ENCODE data around the gene OR3A2.
"Not testable (repeated sequence)": the region's sequence is repeated elsewhere in the genome, so short reads cannot be mapped to it uniquely, and the experiment has no call there.

Gene OR3A2

DNA sequence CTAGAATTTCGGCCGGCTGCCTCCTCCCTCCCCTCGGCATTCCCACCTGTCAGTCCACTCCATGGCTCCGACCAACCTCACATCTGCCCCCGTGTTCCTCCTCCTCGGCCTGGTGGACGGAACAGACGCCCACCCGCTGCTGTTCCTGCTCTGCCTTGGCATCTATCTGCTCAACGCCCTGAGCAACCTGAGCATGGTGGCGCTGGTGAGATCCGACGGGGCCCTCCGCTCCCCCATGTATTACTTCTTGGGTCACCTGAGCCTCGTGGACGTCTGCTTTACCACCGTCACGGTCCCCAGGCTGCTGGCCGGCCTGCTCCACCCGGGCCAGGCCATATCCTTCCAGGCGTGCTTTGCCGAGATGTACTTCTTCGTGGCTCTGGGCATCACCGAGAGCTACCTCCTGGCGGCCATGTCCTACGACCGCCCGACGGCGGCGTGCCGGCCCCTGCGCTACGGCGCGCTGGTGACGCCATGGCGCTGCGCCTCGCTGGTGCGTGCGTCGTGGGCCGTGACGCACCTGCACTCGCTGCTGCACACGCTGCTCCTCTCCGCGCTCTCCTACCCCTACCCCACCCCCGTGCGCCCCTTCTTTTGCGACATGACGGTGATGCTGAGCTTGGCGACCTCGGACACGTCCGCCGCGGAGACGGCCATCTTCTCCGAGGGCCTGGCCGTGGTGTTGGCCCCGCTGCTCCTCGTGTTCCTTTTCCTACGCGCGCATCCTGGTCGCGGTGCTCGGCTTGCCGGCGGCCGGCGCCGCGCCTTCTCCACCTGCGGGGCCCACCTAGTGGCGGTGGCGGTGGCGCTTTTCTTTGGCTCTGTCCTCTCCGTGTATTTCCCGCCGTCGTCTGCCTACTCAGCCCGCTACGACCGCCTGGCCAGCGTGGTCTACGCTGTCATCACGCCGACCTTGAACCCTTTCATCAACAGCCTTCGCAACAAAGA is at the start of gene OR3A2:
TSS of gene OR3A2 (minus strand) at position 440 of the 948 bp plus-strand sequence.
- no peak for DNase-seq (ENCODE audit: low read depth)

DNA sequence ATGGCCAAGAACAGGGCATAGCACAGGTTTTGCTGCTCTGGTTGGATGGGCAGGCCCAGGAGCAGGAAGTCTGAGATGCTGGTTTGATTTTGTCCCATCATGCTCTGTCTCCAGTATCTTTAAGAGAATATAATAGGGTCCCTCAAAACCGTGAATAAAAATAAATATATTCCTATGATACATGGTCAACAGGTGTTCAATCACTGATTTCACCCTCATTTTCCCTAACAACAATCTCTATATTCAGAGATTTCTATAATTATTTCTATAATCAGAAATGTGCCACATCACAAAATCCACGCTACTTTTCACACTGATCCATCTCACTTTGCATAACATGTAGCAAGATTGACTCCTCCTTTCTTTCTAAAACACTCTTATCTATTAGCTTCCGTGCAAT is 47.6 kb upstream of the OR3A2 start, which contains the start of gene OR1E2:
TSS of gene OR1E2 (minus strand) at position 101 of the 400 bp plus-strand sequence. CDS start at position 101, 0 bp downstream.
- no peak for DNase-seq (ENCODE audit: low read depth)

DNA sequence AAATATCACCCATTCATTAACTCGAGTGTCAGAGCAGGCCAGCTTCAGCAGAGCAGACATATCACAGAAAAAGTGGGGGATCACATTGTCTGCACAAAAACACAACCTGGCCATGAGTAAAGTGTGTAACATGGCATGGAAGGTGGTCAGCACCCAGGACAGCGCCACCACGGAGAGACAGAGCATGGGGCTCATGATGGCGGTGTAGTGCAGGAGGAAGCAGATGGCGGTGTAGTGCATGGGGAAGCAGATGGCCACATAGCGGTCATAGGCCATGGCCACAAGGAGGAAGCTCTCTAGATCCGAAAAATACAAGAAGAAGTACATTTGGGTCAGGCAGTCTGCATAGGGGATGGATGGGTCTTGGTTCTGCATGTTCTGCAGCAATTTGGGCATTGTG is 47.1 kb upstream of the OR3A2 start:
- DNase-seq (ENCODE audit: low read depth), result not testable (repeated sequence)

DNA sequence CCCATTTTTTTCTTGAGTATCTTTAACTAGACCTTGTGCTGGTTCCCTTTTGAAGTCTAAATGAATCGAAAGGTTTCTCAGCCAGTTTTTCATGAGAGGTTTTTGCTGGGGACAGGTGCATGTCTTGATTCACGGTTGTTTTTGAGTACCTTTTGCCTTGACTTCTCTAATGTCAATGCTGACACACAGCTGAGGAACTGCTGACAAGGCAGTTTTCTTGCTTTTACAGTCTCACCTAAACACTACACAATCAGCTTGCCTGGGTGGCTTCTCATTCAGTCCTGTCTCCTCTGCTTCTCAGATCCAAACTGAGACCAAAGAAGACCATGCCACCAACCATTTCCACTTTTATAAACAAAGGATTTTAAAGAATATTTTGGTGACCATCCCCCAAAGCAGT is 32.1 kb upstream of the OR3A2 start:
- DNase-seq (ENCODE audit: low read depth), result no peak

DNA sequence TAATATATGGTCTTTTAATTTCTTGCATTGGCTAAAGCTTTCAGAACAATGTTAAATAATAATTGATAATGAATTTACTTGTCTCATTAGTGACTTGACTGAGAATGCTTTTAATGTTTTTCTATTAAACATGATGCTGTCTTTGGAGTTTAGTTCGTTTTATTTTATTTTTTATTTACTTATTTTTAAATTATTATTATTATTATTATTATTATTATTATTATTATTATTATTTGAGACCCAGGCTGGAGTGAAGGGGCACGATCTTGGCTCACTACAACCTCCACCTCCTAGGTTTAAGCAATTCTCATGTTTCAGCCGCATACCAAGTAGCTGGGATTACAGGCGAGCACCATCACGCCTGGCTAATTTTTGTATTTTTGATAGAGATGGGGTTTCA is 29.5 kb upstream of the OR3A2 start:
- DNase-seq (ENCODE audit: low read depth), result no peak

DNA sequence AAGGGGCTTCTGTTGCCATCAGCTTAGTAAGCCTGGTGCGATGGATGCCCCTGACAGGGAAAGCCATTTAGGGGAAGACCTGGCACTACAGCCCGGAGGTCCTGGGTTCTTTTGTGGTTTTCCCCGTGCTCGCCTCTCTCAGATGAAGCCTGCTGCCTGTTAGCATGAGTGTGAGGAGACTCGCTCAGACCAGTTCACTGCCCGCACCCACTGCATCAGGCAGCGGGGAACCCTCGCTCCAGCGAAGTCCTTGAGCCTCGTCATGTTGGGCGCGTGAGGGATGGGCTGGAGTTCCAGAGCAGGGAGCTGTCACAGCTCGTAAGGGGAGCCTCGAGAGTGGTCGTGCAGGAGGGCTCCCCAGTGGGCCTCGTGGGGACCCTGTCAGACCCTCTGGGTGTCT is 26.1 kb upstream of the OR3A2 start:
- not testable (repeated sequence) for DNase-seq (ENCODE audit: low read depth)

DNA sequence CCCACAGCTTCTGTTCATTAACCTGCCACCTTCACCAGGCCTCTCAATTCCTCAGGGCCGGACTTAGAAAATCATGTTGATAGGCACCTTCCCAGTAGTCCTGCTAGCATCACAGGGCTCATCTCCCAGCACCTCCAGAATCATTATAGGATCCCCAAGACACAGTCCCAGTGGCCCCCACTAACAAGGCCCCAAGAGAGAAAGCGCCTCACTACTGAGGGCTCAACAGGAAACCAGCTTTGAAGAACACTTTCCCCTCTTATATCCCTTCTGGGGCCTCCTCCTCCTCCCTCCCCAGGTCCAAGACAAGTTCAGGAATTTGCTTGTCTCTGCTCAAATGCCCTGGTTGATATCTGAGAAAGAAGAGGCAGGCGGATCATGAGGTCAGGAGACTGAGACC is 25.0 kb upstream of the OR3A2 start, which contains the start of gene OR3A3:
TSS of gene OR3A3 (plus strand) at position 301 of the 400 bp plus-strand sequence.
- no peak for DNase-seq (ENCODE audit: low read depth)

DNA sequence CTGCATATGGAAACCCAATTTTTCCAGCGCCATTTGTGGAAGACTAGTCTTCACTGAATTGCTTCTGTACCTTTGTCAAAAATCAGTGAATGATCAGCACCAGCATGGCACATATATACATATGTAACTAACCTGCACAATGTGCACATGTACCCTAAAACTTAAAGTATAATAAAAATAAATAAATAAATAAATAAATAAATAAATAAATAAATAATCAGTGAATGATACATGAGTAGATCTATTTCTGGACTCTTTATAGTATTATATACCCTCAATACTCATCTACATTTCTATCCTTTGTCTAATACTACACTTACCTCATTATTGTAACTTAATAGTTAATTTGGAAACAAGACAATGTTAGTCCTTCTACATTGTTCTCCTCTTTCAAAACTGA is 17.7 kb upstream of the OR3A2 start:
- DNase-seq (ENCODE audit: low read depth), result not testable (repeated sequence)

DNA sequence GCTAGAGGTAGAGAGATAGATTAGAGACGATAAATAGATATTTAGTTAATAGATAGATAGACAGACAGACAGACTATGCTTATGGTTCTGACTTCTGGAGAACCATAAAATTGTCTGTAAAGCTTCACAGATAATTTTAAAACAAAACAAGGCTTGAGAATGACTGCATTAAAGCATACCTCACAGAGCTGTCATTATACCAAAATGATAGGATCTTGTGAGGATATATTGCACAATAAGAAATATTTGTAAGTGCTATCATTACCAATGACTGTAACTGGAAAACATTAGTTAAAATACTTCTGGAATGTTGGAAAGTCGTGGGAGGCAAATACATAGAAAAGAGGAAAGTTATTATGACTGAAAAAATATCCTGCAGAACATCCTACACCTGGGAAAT is 15.7 kb upstream of the OR3A2 start:
- DNase-seq (ENCODE audit: low read depth), result no peak

DNA sequence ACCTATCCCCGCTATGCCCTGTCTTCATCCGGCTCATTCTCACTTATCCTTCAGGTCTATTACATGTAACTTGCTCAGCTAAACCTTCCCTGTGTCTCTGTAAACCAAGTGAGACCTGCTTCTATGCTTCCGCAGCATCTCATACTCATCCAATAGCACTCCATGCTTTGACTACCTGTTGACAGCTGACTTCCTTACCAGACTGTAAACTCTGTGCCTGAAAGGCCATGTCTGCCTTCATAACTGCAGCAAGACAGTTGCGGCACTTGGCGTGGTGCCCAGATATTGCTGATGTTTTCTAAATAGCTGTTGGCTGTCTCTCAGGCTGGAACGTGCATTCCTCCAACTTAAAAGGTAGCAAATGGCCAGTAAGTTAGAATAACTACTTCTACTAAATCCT is 13.9 kb upstream of the OR3A2 start:
- DNase-seq (ENCODE audit: low read depth), result no peak

DNA sequence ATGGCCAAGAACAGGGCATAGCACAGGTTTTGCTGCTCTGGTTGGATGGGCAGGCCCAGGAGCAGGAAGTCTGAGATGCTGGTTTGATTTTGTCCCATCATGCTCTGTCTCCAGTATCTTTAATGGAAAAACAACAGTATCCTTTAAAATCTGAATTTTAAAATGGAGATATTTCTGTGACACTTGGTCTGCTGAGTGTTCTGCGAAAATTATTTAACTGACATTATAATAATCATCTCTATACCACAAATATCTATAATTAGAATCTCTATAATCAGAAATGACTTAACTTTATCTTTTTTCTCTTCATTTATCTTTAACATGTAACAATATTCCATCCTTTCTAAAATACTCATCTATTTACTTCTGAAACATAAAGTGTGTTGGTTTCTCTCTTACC is 12.2 kb upstream of the OR3A2 start, which contains the start of gene OR1E1:
TSS of gene OR1E1 (minus strand) at position 101 of the 400 bp plus-strand sequence. CDS start at position 101, 0 bp downstream.
- no peak for DNase-seq (ENCODE audit: low read depth)

DNA sequence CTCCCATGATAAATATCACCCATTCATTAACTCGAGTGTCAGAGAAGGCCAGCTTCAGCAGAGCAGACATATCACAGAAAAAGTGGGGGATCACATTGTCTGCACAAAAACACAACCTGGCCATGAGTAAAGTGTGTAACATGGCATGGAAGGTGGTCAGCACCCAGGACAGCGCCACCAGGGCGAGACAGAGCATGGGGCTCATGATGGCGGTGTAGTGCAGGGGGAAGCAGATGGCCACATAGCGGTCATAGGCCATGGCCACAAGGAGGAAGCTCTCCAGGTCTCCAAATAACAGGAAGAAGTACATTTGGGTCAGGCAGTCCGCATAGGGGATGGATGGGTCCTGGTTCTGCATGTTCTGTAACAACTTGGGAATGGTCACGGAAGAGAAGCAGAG is 11.7 kb upstream of the OR3A2 start:
- not testable (repeated sequence) for DNase-seq (ENCODE audit: low read depth)

DNA sequence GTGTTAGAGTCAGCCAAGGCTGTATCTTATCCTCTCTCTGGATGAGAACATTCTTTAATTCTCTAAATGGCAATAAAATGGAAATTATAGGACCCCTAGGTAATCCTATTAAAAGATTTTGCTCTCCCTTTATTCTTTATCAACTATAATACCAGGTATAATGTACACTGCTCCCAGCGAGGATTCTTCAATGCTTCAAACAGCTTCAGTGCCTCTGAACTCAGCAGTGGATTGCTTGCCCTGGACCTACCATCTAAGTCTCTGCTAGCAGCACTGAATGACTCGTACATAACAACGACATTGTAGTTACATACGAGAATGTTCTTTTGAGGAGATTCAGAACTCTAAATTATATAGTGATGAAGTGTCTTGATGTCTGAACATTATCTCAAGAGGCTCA is 3.7 kb upstream of the OR3A2 start:
- no peak for DNase-seq (ENCODE audit: low read depth)

DNA sequence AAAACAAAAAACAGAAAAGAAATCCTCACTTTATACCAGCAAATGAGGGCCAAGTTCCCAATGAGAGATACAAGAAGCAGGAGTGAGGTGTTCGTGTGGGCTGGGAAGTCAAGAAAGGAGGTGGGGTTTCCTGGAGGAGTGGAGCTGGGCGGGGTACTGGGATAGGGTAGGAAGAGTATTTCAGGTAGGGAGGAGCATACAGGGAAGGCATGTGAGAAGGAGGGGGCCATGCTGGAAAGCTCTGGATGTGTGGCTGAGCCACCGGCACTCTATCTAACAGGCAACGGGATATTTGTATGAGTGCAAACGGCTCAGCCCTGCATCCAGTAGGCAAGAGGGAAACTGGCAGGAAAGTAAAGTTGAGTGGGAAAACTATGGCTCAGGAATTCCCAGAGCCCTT is 4.2 kb downstream of the OR3A2 start:
- DNase-seq (ENCODE audit: low read depth), result no peak

DNA sequence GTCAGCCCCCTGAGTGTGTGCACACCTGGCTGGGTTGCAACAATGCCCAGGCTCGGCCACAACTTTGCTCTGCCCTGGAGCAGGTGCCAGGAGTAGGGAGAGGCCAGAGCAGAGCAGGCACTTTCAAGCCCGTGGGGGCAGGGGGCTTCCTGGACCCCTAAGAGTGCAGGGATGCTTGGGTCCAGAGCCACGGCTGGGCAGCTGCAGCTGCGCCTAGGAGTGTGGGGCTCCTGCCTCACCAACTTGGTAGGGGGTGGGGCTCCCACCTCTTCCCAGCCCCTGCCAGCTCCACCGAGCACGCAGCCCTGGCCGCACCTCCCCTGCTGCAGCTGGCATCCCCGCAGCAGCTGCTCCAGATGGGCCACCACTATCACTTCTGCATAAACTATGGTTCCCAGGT is 7.8 kb downstream of the OR3A2 start:
- no peak for DNase-seq (ENCODE audit: low read depth)

DNA sequence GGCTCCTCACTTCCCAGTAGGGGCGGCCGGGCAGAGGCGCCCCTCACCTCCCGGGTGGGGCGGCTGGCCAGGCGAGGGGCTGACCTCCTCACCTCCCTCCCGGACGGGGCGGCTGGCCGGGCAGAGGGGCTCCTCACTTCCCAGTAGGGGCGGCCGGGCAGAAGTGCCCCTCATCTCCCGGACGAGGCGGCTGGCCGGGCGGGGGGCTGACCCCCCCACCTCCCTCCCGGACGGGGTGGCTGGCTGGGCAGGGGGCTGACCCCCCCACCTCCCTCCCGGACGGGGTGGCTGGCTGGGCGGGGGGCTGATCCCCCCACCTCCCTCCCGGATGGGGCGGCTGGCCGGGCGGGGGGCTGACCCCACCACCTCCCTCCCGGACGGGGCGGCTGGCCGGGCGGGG is 14.9 kb downstream of the OR3A2 start:
- not testable (repeated sequence) for DNase-seq (ENCODE audit: low read depth)

DNA sequence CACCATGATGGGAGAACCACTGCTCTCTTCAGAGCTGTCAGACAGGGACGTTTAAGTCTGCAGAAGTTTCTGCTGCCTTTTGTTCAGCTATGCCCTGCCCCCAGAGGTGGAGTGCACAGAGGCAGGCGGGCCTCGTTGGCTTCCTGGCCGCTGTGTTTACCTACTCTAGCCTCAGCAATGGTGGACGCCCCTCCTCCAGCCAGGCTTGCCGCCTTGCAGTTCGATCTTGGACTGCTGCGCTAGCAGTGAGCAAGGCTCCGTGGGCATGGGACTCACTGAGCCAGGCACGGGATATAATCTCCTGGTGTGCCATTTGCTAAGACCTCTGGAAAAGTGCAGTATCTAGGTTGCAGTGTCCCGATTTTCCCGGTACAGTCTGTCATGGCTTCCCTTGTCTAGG is 43.3 kb downstream of the OR3A2 start:
- DNase-seq (ENCODE audit: low read depth), result not testable (repeated sequence)

DNA sequence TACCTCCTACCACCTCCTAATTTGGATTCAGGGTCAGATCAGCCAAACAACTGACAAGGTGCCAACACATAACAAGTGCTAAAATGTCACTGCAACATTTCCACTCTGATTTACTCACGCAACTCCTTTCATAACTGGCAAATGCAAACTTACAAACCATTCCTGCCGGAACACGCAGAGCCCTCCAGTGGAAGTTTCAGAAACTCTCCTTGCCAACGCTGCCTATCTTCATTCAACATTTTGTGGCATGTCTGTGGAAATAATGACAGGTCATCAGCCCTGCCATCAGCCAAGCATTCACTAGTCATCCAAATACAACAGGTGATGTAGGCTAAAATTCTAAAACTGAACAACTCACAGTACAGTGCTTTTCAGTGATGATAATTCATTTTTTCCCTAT is 50.2 kb downstream of the OR3A2 start:
- DNase-seq (ENCODE audit: low read depth), result no peak

DNA sequence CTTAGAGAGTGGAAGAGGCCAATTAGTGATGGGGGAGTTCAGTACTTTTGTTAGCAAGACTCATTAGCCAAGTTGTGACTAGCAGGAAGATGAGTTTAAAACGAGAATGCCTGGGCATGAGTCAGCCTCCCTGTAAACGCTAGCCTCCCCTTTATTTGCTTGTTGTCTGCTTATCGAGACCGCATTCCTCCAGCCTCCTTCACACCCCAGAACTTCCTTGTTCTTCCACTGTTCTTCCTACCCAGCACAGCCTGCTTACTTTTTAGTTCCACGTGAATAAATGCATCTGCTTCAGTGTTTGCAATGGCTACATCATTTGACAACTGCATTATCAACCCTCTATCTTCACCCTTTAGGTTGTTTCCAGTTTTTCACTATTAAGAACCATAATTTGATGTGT is 67.8 kb downstream of the OR3A2 start:
- DNase-seq (ENCODE audit: low read depth), result no peak

DNA sequence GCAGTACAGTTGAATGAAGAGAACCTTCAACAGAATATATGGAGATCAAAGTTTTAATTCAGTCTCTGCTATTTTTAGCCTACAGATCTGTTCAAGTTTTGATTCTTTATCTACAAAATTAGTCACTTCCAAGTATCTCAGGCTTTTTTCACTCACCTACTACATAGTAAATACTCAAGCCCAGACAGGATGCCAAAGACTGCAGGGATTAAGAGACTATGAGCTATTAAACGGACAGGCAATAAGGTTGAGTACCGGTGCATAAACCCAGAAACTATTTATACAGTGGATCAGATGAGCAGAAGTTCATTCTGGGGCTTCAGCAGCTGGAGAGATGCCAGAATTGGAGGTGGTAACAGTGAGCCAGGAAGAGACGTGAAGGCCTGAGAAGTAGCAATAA is 69.3 kb downstream of the OR3A2 start:
- no peak for DNase-seq (ENCODE audit: low read depth)

DNA sequence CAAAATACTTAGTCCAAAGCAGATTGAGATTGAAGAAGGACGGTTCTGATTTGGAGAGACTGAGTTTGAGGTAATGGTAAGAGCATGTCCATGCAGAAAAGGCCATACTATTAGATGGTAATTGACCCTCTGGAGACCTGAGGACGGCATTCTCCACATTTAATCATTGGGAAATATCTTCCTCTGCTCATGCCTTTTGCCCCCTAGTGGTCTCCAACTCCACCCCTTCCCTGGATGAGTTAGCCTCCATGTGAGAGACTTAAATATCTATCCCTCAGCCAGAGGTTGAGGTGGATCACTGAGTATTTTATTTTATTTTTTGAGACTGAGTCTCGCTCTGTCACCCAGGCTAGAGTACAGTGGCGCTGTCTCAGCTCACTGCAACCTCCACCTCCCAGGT is 77.5 kb downstream of the OR3A2 start:
- no peak for DNase-seq (ENCODE audit: low read depth)

DNA sequence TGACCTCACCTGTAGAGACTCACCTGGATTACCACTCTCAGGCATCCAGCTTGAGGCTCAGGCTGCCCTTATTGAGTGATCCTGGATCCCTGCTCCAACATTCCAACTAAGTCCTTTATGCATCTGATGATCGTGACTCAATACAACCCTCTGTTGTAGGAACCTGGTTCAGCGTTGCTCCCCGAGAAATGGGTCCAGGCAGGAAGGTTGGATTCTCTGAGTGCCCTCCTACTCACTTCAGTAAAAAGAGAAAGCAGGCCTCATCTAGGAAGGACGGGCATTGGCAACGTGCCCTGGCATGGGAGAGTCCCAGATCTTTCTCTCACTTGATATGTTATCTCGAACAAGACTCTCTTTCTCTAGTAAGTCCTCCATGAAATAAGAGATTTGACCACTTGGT is 87.8 kb downstream of the OR3A2 start, which contains the start of gene OR3A1:
TSS of gene OR3A1 (minus strand) at position 101 of the 400 bp plus-strand sequence. CDS start 5,778 bp downstream, outside the sequence.
- no peak for DNase-seq (ENCODE audit: low read depth)

DNA sequence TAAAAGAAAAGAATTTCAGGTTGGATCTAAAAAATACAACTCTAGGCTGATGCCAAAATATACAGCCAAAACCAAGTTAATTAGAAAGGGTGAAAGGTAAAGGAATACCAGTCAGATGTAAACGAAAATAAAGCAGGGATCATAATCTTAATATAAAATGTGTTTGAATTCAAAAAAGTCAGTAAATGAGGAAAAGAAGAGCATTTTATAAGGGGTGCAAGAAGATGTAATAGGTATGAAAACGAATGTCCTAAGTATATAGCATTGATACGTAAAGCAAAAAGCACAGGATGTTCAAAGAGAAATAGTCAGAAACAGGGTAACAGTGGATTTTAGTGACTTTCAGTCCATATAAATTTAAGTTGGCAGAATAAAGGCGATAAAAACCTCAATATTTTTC is 90.5 kb downstream of the OR3A2 start:
- DNase-seq (ENCODE audit: low read depth), result no peak

All from non-pigmented ciliary epithelial cell (primary cell).